Ovary (tissue), 9 donors: ENCODE results near the gene FBXO11. TPM values are rescaled to one million over a fixed set of nuclear protein-coding genes. Genes with fewer than 3 reads are reported as not detected.
A peak's percentile ranks its signal among the peaks of the same experiment; 100 is the strongest.

ENCODE experiments used
- DNase-seq, 5 donors: peaks; one replicate each; pipeline ENCODE4 v3.0.0-alpha.2; 2019 to 2020
- H3K27ac ChIP-seq, 2 donors: fragments of 200-600 bp; one replicate each; pipeline versions ENCODE4 v1.5.1 to v1.8.0; 2019 to 2022
- H3K27me3 ChIP-seq: fragments of 200-600 bp; one replicate; pipeline ENCODE4 v1.8.0; 2022
- H3K36me3 ChIP-seq: fragments of 200-600 bp; sonication (generic); one replicate; pipeline ENCODE4 v1.5.1; 2019
- H3K4me1 ChIP-seq: one replicate; pipeline ENCODE4 v1.8.1; 2013; ENCODE audit warnings: mild to moderate bottlenecking, moderate library complexity; ENCODE audit not compliant: insufficient read depth
- H3K4me3 ChIP-seq: fragments of 200-600 bp; sonication (generic); one replicate; pipeline ENCODE4 v1.5.1; 2017
- H3K9me3 ChIP-seq, 2 donors: fragments of 200-600 bp in 1 of 2; sonication (generic) in 1 of 2; one replicate each; pipeline versions ENCODE4 v1.5.1 to v1.8.1; 2013 to 2019; ENCODE audit warnings: mild to moderate bottlenecking in 1 of 2, moderate library complexity in 1 of 2
- EP300 ChIP-seq: sonication (generic); formaldehyde crosslinking; IDR thresholded peaks from one replicate; pipeline ENCODE4 v1.6.1; 2017; ENCODE audit warnings: antibody characterized with exemption
- POLR2A ChIP-seq: fragments of 450-650 bp; IDR thresholded peaks from one replicate; pipeline ENCODE4 v1.6.1; 2017; ENCODE audit warnings: antibody characterized with exemption, mild to moderate bottlenecking, moderate library complexity
- WGBS, 3 donors: extraction: QIAGEN DNeasy Blood & Tissue Kit in 1 of 3; methylation state at CpG; one replicate each; pipeline versions ENCODE4 v1.1.5 to v1.1.7; 2013 to 2017; 5-methylcytosine and 5-hydroxymethylcytosine counted together
- intact Hi-C, 4 donors: fragments of 100-400 bp; cut with DNase I; formaldehyde crosslinking; loops; one replicate each; pipeline versions ENCODE4 v1.11.0 to v1.15.1; 2022 to 2023
- polyA plus RNA-seq, 2 donors: library from polyadenylated mRNA; stranded (reverse); fragments of 200-250 nt in 1 of 2; fragments of 350-450 nt in 1 of 2; fragmentation: Illumina TruSeq in 1 of 2; extraction: RNeasy Lipid Tissue Mini Kit (QIAGEN cat#74804) in 1 of 2; gene quantifications; one replicate each; pipeline ENCODE4 v1.2.3, GENCODE V29; 2013 to 2014
- total RNA-seq, 7 donors: library from RNA; depleted of rRNA in 2 of 7; stranded (reverse); fragments of >200 nt in 2 of 7; fragmentation: NEBNext Ultra II Directional in 3 of 7; extraction: Animal tissue kit (Norgen Biotek cat#: 25700) in 3 of 7; gene quantifications; one replicate each; pipeline versions ENCODE4 v1.1.0 to v1.2.4, GENCODE V29; 2016 to 2023
- TF ChIP-seq, protein P1 (sequence below), 3 donors: fragments of 450-650 bp in 2 of 3; fragments of 200-600 bp in 1 of 3; IDR thresholded peaks; one replicate each; pipeline versions ENCODE4 v1.5.1 to v1.8.0; 2016 to 2022; ENCODE audit warnings: antibody characterized with exemption in 3 of 3, mild to moderate bottlenecking in 1 of 3
- donor health status: DM: no; HTN: no; CAD: no; lungs with moderate emphysema.
- donor health status: DM: no; HTN: no; CAD: no.
- donor health status: Bipolar disorder and iron deficiency.
- donor health status: DM: yes; HTN: yes; CAD: no.
- donor health status: DM: no; HTN: no; CAD: no.
- donor health status: DM: yes; HTN: yes; CAD: no.

The FBXO11 gene
- total and polyA plus RNA-seq, 9 donors, result 35.6 to 85.9 (median 71.1) TPM

DNA sequence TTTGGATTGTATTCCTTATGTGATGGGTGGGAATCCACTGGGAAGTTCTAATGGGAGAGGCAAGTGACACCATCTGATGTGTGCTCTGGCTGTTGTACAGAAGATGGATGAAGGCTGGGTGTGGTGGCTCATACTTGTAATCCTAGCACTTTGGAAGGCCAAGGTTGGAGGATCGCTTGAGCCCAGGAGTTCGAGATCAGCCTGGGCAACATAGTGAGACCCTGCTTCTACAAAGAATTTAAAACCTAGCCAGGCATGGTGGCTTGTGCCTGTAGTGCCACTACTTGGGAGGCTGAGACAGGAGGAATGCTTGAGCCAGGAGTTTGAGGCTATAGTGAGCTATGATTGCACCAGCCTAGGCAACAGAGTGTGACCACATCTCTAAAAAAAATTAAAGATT, 134.0 kb downstream of the FBXO11 start:
- DNase-seq, result no peak
- no peak for TF ChIP-seq POLR2A
- TF ChIP-seq, protein P1, sequence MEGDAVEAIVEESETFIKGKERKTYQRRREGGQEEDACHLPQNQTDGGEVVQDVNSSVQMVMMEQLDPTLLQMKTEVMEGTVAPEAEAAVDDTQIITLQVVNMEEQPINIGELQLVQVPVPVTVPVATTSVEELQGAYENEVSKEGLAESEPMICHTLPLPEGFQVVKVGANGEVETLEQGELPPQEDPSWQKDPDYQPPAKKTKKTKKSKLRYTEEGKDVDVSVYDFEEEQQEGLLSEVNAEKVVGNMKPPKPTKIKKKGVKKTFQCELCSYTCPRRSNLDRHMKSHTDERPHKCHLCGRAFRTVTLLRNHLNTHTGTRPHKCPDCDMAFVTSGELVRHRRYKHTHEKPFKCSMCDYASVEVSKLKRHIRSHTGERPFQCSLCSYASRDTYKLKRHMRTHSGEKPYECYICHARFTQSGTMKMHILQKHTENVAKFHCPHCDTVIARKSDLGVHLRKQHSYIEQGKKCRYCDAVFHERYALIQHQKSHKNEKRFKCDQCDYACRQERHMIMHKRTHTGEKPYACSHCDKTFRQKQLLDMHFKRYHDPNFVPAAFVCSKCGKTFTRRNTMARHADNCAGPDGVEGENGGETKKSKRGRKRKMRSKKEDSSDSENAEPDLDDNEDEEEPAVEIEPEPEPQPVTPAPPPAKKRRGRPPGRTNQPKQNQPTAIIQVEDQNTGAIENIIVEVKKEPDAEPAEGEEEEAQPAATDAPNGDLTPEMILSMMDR (IDR thresholded peaks at IDR 0.05), result no peak
- no peak for TF ChIP-seq EP300
- Histone ChIP-seq H3K4me1 (peaks cover 3% of the 10 kb centered on the region), H3K27me3 (no peaks in the 10 kb centered on the region), H3K27ac (no peak overlapping the region), H3K4me3 (no peak overlapping the region), H3K9me3 (no peaks in the 10 kb centered on the region), H3K36me3 (no peaks in the 10 kb centered on the region)
- WGBS, 3 donors, result 98 to 100% (median 98%) methylated on average over 2 of the region's 2 CpGs
- intact Hi-C loops, result loop anchor here in 1 of 4 donors (5.0 kb wide), 1 partner anchor 335 kb away; no protein-coding TSS in a partner anchor

DNA sequence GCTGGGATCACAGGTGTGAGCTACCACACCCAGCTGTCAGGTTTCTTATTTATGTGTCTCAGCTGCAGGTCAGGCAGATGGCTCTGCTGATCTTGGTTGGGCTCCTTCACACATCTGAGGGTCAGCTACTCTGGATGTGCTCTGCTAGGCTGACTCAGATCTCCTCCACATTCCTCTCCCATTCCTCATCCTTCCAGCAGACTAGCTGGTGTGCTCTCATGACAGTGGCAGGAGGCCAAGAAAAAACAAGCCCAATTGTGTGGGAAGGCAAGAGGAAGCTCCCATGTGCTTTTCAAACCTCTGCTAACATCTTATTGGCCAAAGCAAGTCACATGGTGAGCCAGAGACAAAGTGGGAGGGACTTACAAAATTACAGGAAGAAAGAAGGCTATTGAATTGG, 135.1 kb downstream of the FBXO11 start:
- no peaks in the 10 kb centered on the region for H3K36me3 ChIP-seq
- peaks cover 3% of the 10 kb centered on the region for H3K4me1 ChIP-seq
- DNase-seq, result peak in 1 of 5 donors; percentile 30
- H3K4me3 ChIP-seq, result no peak overlapping the region
- H3K9me3 ChIP-seq, result no peaks in the 10 kb centered on the region
- intact Hi-C loops, result loop anchor here in 1 of 4 donors (5.0 kb wide), 1 partner anchor 334 kb away; no protein-coding TSS in a partner anchor
- TF ChIP-seq POLR2A (no peak), EP300 (no peak)
- TF ChIP-seq, protein P1 (IDR thresholded peaks at IDR 0.05), result no peak
- no peaks in the 10 kb centered on the region for H3K27me3 ChIP-seq
- no peak overlapping the region for H3K27ac ChIP-seq

DNA sequence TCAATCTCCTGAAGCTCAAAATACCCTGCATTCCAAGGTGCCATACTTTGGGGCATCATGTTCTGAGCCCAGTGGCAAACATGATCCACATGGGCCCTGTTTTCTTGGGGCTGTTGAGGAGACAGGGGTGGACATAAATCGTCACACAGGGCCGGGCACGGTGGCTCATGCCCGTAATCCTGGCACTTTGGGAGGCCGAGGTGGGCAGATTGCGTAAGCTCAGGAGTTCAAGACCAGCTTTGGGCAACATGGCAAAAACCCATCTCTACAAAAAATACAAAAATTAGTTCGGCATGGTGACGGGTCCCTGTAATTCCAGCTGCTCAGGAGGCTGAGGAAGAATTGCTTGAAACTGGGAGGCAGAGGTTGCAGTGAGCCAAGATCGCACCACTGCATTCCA, 137.0 kb downstream of the FBXO11 start:
- 93 to 96% (median 95%) methylated on average over 9 of the region's 9 CpGs for WGBS, 3 donors
- H3K36me3 ChIP-seq, result no peaks in the 10 kb centered on the region

DNA sequence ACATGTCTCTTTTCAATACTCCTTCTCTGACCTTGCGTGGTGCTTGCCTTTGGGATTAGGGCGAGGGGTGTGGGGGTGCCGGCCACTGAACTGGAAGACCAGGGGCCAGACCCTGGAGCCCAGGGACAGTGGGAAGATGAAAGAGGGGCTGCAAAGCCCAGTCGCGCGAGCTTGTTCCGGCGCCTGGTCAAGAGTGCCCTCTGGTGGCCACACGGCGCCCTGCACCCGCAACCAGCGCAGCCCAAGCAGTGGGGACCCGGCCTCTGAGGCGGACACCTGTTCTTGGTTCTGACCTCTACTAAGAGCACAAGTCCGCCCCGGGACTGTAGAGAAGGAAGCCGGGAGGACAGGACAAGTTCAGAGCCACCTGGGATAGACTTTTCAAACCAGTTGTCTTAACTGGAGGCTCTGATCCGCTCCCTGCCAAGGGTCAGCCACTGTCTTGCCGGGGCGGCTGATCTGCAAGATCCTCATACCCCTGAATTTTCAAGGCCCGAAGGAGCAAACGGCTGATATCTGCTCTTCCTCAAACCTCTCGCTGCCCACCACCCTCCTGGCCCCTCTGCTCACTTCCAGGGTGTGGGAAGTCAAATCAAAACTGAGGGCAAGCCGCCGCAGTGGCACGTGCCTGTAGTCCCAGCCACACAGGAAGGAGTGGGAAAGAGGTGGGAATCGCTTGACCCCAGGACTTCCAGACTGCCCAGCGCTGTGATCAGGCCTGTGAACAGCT, 138.3 kb downstream of the FBXO11 start:
- intact Hi-C loops, result loop anchor here in 3 of 4 donors (5.0 to 10.0 kb wide), 6 partner anchors 323 to 431 kb away; no protein-coding TSS in a partner anchor
- no peak overlapping the region for H3K27ac ChIP-seq
- no peaks in the 10 kb centered on the region for H3K36me3 ChIP-seq
- no peaks in the 10 kb centered on the region for H3K4me1 ChIP-seq
- TF ChIP-seq, protein P1 (IDR thresholded peaks at IDR 0.05), result peak; percentile 90 to 98 (median 96)
- TF ChIP-seq EP300, result no peak
- no peak overlapping the region for H3K4me3 ChIP-seq
- no peaks in the 10 kb centered on the region for H3K27me3 ChIP-seq
- H3K9me3 ChIP-seq, result no peaks in the 10 kb centered on the region
- 28 to 30% (median 29%) methylated on average over 26 to 28 of the region's 28 CpGs for WGBS, 3 donors
- DNase-seq, result peak; percentile 60 to 86 (median 74)

More for the DNA sequence above, 137.0 kb downstream of the FBXO11 start:
- intact Hi-C loops, result loop anchor here in 3 of 4 donors (5.0 to 10.0 kb wide), 6 partner anchors 325 to 432 kb away; no protein-coding TSS in a partner anchor
- Histone ChIP-seq H3K4me3 (no peak overlapping the region), H3K27ac (no peak overlapping the region), H3K4me1 (no peaks in the 10 kb centered on the region), H3K9me3 (no peaks in the 10 kb centered on the region), H3K27me3 (no peaks in the 10 kb centered on the region)
- DNase-seq, result no peak
- TF ChIP-seq POLR2A (no peak), EP300 (no peak)
- TF ChIP-seq, protein P1 (IDR thresholded peaks at IDR 0.05), result no peak
